GM12864 (cell line): ENCODE results near the gene MAG.
A peak's percentile ranks its signal among the peaks of the same experiment; 100 is the strongest.

ENCODE experiments used
- DNase-seq: peaks from one replicate; pipeline ENCODE4 v3.0.0-alpha.2; 2011; ENCODE audit warnings: low read depth
- H3K4me3 ChIP-seq: 2 replicates; pipeline ENCODE4 v1.5.1; 2011; ENCODE audit warnings: mild to moderate bottlenecking, low read depth, low read length, control low read depth
- TF ChIP-seq, protein P1 (sequence below): IDR thresholded peaks from 2 replicates; pipeline ENCODE4 v1.5.1; 2011; ENCODE audit warnings: low read depth, mild to moderate bottlenecking, moderate library complexity, low read length, control low read depth, inconsistent platforms; ENCODE audit errors: missing control alignments

Gene MAG

DNA sequence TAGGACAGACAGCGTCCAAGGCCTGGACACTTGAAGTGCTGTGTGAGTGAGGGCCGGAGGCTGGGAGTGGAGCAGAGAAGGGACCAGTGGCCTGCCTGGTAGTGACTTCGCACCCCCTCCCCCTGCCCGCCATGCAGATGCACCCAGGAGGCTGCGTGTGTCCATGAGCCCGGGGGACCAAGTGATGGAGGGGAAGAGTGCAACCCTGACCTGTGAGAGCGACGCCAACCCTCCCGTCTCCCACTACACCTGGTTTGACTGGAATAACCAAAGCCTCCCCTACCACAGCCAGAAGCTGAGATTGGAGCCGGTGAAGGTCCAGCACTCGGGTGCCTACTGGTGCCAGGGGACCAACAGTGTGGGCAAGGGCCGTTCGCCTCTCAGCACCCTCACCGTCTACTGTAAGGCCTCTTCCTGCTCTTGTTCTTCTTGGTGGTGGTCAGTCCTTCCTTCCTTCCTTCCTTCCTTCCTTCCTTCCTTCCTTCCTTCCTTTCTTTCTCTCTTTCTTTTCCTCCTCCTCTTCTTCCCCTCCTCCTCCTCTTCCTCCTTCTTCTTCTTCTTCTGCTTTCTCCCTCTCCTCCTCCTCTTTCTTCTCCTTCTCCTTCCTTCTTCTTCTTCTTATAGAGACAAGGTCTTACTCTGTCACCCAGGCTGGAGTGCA, 49.7 kb downstream of the MAG start:
- DNase-seq = no peak
- TF ChIP-seq, protein P1, sequence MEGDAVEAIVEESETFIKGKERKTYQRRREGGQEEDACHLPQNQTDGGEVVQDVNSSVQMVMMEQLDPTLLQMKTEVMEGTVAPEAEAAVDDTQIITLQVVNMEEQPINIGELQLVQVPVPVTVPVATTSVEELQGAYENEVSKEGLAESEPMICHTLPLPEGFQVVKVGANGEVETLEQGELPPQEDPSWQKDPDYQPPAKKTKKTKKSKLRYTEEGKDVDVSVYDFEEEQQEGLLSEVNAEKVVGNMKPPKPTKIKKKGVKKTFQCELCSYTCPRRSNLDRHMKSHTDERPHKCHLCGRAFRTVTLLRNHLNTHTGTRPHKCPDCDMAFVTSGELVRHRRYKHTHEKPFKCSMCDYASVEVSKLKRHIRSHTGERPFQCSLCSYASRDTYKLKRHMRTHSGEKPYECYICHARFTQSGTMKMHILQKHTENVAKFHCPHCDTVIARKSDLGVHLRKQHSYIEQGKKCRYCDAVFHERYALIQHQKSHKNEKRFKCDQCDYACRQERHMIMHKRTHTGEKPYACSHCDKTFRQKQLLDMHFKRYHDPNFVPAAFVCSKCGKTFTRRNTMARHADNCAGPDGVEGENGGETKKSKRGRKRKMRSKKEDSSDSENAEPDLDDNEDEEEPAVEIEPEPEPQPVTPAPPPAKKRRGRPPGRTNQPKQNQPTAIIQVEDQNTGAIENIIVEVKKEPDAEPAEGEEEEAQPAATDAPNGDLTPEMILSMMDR = no peak
- H3K4me3 ChIP-seq = no peak overlapping the region

DNA sequence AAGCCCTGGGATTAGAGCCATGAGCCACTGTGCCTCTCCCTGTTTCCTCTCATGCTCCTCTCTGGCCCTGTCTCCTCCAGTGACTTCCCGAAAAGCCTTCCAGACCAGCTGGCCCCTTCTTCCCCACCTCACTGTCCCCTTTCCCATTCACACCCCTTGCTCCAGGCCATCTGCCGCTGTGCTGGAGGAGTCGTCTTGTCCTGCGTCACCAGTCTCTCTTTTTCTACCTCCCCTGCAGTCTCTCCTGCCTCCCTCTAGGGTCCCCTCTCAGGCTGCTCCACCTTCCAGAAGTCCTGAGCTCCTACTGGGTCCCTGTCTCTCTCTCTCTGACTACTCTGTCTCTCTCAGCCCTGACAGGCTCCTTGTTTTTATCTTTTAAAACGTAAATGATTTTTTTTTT, 50.5 kb downstream of the MAG start:
- no peak for DNase-seq
- H3K4me3 ChIP-seq = no peak overlapping the region
- TF ChIP-seq, protein P1 = no peak

DNA sequence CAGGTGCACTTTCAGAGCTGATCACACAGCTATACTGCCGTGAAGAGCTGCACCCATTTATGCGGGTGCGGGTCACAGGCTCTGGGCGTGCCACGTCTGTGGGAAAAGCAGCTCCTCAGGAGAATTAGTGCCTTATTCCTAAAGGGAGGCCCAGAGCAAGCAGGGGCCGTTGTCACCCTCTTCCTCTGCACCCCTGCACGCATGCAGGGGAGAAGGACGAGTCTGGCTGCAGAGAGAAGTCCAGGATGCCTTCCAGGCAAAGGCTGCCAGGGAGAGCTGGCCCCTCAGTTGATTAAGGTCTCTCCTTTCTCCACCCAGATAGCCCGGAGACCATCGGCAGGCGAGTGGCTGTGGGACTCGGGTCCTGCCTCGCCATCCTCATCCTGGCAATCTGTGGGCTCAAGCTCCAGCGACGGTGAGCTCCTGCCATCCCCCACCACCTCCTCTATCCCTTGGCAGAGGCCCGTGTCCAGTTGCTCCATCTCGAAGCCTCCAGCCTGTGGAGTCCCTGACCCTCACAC, 52.6 kb downstream of the MAG start:
- DNase-seq = no peak
- TF ChIP-seq, protein P1 = no peak
- H3K4me3 ChIP-seq = no peak overlapping the region

DNA sequence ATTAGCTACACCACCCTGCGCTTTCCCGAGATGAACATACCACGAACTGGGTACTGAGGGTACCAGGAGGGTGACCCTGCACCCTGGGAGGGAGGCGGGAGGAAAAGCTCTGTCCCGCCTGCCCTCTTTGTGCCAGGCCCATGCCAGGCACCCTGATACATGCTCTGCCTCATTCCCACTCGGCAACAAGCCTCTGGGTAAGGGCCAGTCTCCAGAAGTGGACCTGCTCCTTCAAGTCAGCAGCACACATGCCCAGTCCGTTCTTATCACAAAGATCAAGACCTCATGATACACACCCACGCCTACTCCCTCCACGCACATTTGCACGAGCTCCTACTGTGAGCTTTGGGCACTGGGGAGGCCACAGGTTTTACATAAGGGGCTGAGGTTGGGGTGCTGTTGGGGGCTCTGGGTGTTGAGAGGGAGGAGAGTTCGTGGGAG, 53.7 kb downstream of the MAG start:
- H3K4me3 ChIP-seq = no peak overlapping the region
- TF ChIP-seq, protein P1 = no peak
- no peak for DNase-seq

DNA sequence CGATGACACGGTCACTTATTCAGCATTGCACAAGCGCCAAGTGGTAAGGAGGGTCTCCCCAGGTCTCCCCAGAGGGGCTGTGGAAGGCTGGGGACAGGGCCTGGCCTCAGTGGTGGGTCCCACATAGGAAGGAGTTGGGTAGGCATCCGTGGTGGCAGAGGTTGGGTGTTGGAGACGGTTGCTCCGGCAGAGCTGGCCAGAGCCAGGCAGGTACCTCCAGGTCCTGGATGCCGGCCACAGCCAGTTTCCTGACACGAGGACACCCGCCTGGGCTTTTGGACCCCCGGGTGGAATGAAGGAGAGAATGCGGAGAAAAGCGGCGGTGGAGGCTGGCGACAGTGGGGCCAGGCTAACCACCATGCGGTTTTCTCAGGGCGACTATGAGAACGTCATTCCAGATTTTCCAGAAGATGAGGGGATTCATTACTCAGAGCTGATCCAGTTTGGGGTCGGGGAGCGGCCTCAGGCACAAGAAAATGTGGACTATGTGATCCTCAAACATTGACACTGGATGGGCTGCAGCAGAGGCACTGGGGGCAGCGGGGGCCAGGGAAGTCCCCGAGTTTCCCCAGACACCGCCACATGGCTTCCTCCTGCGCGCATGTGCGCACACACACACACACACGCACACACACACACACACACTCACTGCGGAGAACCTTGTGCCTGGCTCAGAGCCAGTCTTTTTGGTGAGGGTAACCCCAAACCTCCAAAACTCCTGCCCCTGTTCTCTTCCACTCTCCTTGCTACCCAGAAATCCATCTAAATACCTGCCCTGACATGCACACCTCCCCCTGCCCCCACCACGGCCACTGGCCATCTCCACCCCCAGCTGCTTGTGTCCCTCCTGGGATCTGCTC, 54.5 kb downstream of the MAG start:
- DNase-seq = peak; percentile 70
- H3K4me3 ChIP-seq = no peak overlapping the region; the same call in 1 of the 2 replicates
- TF ChIP-seq, protein P1 = no peak

DNA sequence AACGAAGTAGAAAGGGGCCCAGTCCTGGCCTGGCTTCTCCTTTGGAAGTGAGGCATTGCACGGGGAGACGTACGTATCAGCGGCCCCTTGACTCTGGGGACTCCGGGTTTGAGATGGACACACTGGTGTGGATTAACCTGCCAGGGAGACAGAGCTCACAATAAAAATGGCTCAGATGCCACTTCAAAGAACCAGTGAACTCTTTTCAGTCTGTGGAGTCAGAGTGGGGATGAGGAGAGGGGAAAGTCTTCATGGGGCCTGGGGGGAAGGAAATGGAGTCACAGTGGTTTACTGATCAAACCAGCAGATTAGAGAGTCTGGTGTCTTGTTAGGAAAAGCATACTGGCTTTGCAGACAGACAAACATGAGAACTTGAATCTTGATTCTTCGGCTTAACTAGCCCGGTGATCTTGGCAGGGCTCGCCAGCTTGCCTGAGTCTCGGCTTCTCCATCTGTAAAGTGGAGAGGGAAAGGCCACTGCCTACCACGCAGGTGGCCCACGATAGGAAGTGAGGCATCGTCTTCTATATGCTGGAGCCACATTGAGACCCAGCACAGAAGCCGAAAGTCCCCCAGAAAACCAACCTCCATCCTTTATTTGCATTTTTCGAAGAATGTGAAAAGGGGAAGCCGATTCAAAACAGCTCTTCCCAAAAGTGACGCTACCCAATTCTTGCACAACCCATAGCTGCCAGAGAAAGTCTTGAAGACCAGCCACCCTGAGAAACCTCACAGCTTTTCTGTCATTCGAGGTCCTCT, 55.4 kb downstream of the MAG start, which contains the start of gene FFAR1:
Gene FFAR1 (plus strand): TSS at position 732 of the 759 bp plus-strand sequence. CDS start 3,650 bp downstream, outside the sequence.
- TF ChIP-seq, protein P1 = no peak
- peak; percentile 96 for DNase-seq
- no peak within 1 kb of the TSS for H3K4me3 ChIP-seq
